Right ventricle myocardium inferior (tissue), 1 donor: ENCODE measurements around the gene NSD2. TPM values are rescaled to one million over a fixed set of nuclear protein-coding genes. Genes with fewer than 3 reads are reported as not detected.
A peak's percentile ranks its signal among the peaks of the same experiment; 100 is the strongest.

Source experiments
- ATAC-seq: fragments of 200-7000 bp; cut with Tn5 transposase; one replicate; pipeline ENCODE4 v1.9.1; 2020; ENCODE audit warnings: mild to moderate bottlenecking, moderate library complexity
- DNase-seq: peaks from one replicate; pipeline ENCODE4 v3.0.0; 2021; ENCODE audit errors: missing footprints
- intact Hi-C: fragments of 100-400 bp; cut with DNase I; formaldehyde crosslinking; loops from one replicate; pipeline ENCODE4 v1.11.0; 2022
- total RNA-seq: library from RNA; stranded (reverse); fragmentation: NEBNext Ultra II Directional; extraction: Animal tissue kit (Norgen Biotek cat#: 25700); gene quantifications from one replicate; pipeline ENCODE4 v1.2.1, GENCODE V29; 2021
- donor health status: DM: no; HTN: yes; CAD: no; lungs with severe emphysema.

NSD2 gene
- total RNA-seq, 1 donor from 2014 or later: 37.0 TPM

GRCh38 chr4:1859389-1859753 lies 11.8 kb upstream of the NSD2 start:
- intact Hi-C loops: no loop called here
- no peak for DNase-seq
- ATAC-seq: no peak

- DNase-seq (no peak), ATAC-seq (no peak)
- intact Hi-C loops: no loop called here
Observed at GRCh38 chr4:1862055-1862911, 8.9 kb upstream of the NSD2 start.

- no peak for ATAC-seq
- DNase-seq: no peak
- intact Hi-C loops: no loop called here
Observed at GRCh38 chr4:1862961-1863296, 8.3 kb upstream of the NSD2 start.

GRCh38 chr4:1863297-1864033 lies 7.7 kb upstream of the NSD2 start:
- DNase-seq: no peak
- intact Hi-C loops: no loop called here
- no peak for ATAC-seq

GRCh38 chr4:1864076-1865008 lies 6.9 kb upstream of the NSD2 start:
- DNase-seq: no peak
- no peak for ATAC-seq
- intact Hi-C loops: no loop called here

GRCh38 chr4:1866189-1866661 lies 5.0 kb upstream of the NSD2 start:
- intact Hi-C loops: no loop called here
- ATAC-seq (no peak), DNase-seq (no peak)

GRCh38 chr4:1868293-1868692 lies 2.9 kb upstream of the NSD2 start:
- intact Hi-C loops: no loop called here
- no peak for DNase-seq

GRCh38 chr4:1868912-1869311 lies 2.3 kb upstream of the NSD2 start:
- ATAC-seq (no peak), DNase-seq (no peak)
- intact Hi-C loops: no loop called here

More at GRCh38 chr4:1868293-1868692, 2.9 kb upstream of the NSD2 start:
- no peak for ATAC-seq

GRCh38 chr4:1869530-1870327 lies 1.5 kb upstream of the NSD2 start:
- no peak for DNase-seq
- ATAC-seq: peak; percentile 10
- intact Hi-C loops: loop anchor here (1.0 kb wide), 1 partner anchor 12 kb away; no protein-coding TSS in a partner anchor

- intact Hi-C loops: loop anchor here (1.0 kb wide), 1 partner anchor 13 kb away; no protein-coding TSS in a partner anchor
- peak; percentile 96 for DNase-seq
- peak; percentile 80 for ATAC-seq
Observed at GRCh38 chr4:1870328-1870577, 940 bp upstream of the NSD2 start.

- ATAC-seq (no peak), DNase-seq (peak; percentile 72)
- intact Hi-C loops: no loop called here
Observed at GRCh38 chr4:1871471-1872021, 353 bp downstream of the NSD2 start.

- no peak for ATAC-seq
- DNase-seq: no peak
- intact Hi-C loops: no loop called here
Observed at GRCh38 chr4:1872870-1873269, 1.7 kb downstream of the NSD2 start.

GRCh38 chr4:1873291-1873690 lies 2.1 kb downstream of the NSD2 start:
- ATAC-seq: no peak
- intact Hi-C loops: no loop called here
- no peak for DNase-seq

GRCh38 chr4:1873776-1874175 lies 2.6 kb downstream of the NSD2 start:
- ATAC-seq (no peak), DNase-seq (no peak)
- intact Hi-C loops: no loop called here

- no peak for ATAC-seq
- no peak for DNase-seq
- intact Hi-C loops: no loop called here
Observed at GRCh38 chr4:1874201-1874600, 3.0 kb downstream of the NSD2 start.

- intact Hi-C loops: no loop called here
- no peak for DNase-seq
- no peak for ATAC-seq
Observed at GRCh38 chr4:1879485-1879884, 8.3 kb downstream of the NSD2 start.

GRCh38 chr4:1880332-1880731 lies 9.1 kb downstream of the NSD2 start:
- intact Hi-C loops: no loop called here
- no peak for ATAC-seq
- no peak for DNase-seq

- DNase-seq: no peak
- intact Hi-C loops: no loop called here
- ATAC-seq: peak; percentile 62
Observed at GRCh38 chr4:1882850-1883271, 11.7 kb downstream of the NSD2 start.
